ENCODE data around the gene NCBP3.

DNA sequence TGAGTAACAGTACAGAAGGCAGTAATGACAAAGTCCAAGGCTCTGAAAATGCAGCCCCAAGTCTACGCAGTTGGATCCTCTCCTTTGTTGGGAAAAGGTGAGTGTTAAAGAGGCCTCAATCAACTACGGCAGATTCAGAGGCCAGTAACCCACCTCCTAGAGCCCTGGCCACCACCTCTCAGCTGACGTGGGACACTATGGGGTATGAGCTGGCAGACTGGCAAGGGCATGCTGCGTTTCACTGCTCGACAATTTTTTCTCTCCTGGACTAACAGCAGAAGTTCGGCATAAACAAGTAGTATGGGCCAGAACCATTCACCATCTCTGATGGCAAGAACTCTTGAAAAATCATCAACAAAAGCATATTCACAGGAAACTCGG is 17.2 kb downstream of the NCBP3 start:
- no peak for TF ChIP-seq POLR2A (IDR thresholded peaks at IDR 0.05)
- TF ChIP-seq, protein P1, sequence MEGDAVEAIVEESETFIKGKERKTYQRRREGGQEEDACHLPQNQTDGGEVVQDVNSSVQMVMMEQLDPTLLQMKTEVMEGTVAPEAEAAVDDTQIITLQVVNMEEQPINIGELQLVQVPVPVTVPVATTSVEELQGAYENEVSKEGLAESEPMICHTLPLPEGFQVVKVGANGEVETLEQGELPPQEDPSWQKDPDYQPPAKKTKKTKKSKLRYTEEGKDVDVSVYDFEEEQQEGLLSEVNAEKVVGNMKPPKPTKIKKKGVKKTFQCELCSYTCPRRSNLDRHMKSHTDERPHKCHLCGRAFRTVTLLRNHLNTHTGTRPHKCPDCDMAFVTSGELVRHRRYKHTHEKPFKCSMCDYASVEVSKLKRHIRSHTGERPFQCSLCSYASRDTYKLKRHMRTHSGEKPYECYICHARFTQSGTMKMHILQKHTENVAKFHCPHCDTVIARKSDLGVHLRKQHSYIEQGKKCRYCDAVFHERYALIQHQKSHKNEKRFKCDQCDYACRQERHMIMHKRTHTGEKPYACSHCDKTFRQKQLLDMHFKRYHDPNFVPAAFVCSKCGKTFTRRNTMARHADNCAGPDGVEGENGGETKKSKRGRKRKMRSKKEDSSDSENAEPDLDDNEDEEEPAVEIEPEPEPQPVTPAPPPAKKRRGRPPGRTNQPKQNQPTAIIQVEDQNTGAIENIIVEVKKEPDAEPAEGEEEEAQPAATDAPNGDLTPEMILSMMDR (IDR thresholded peaks at IDR 0.05), result no peak

All from body of pancreas (tissue), 4 donors.